Measurements from ENCODE around the gene COPG2.
A peak's percentile ranks its signal among the peaks of the same experiment; 100 is the strongest.

COPG2 gene

GRCh38 chr7:130486114-130486953 lies 182.2 kb downstream of the COPG2 start:
- peak overlapping the region; percentile 26 for H3K4me3 ChIP-seq (ENCODE audit: low read length)
- no peak for DNase-seq (ENCODE audit: low read depth)

GRCh38 chr7:130485734-130486113 lies 182.8 kb downstream of the COPG2 start:
- TF ChIP-seq CTCF (conservative IDR thresholded peaks at IDR 0.05; ENCODE audit: low read length), result no peak
- no peak for DNase-seq (ENCODE audit: low read depth)
- H3K4me3 ChIP-seq (ENCODE audit: low read length), result no peak overlapping the region

More at GRCh38 chr7:130486114-130486953, 182.2 kb downstream of the COPG2 start:
- peak; percentile 43 for TF ChIP-seq CTCF (conservative IDR thresholded peaks at IDR 0.05; ENCODE audit: low read length)

- TF ChIP-seq CTCF (conservative IDR thresholded peaks at IDR 0.05; ENCODE audit: low read length), result no peak
- DNase-seq (ENCODE audit: low read depth), result no peak
- H3K4me3 ChIP-seq (ENCODE audit: low read length), result no peak overlapping the region
Observed at GRCh38 chr7:130483031-130483430, 185.5 kb downstream of the COPG2 start.

- no peak overlapping the region for H3K4me3 ChIP-seq (ENCODE audit: low read length)
- TF ChIP-seq CTCF (conservative IDR thresholded peaks at IDR 0.05; ENCODE audit: low read length), result no peak
- DNase-seq (ENCODE audit: low read depth), result peak; percentile 45
Observed at GRCh38 chr7:130481898-130482297, 186.7 kb downstream of the COPG2 start.

GRCh38 chr7:130479716-130480400 lies 188.7 kb downstream of the COPG2 start:
- no peak overlapping the region for H3K4me3 ChIP-seq (ENCODE audit: low read length)
- TF ChIP-seq CTCF (conservative IDR thresholded peaks at IDR 0.05; ENCODE audit: low read length), result no peak
- DNase-seq (ENCODE audit: low read depth), result no peak

GRCh38 chr7:130478991-130479390 lies 189.6 kb downstream of the COPG2 start:
- no peak for TF ChIP-seq CTCF (conservative IDR thresholded peaks at IDR 0.05; ENCODE audit: low read length)
- no peak overlapping the region for H3K4me3 ChIP-seq (ENCODE audit: low read length)
- DNase-seq (ENCODE audit: low read depth), result no peak
